HG02678 (cell line): ENCODE data around the gene CDKN1C.

Source experiments
- ATAC-seq: cut with Tn5 transposase; IDR thresholded peaks from one replicate; pipeline ENCODE4 v1.9.1; 2021; ENCODE audit warnings: mild to moderate bottlenecking, moderate library complexity; ENCODE audit not compliant: unreplicated experiment

The CDKN1C gene

DNA sequence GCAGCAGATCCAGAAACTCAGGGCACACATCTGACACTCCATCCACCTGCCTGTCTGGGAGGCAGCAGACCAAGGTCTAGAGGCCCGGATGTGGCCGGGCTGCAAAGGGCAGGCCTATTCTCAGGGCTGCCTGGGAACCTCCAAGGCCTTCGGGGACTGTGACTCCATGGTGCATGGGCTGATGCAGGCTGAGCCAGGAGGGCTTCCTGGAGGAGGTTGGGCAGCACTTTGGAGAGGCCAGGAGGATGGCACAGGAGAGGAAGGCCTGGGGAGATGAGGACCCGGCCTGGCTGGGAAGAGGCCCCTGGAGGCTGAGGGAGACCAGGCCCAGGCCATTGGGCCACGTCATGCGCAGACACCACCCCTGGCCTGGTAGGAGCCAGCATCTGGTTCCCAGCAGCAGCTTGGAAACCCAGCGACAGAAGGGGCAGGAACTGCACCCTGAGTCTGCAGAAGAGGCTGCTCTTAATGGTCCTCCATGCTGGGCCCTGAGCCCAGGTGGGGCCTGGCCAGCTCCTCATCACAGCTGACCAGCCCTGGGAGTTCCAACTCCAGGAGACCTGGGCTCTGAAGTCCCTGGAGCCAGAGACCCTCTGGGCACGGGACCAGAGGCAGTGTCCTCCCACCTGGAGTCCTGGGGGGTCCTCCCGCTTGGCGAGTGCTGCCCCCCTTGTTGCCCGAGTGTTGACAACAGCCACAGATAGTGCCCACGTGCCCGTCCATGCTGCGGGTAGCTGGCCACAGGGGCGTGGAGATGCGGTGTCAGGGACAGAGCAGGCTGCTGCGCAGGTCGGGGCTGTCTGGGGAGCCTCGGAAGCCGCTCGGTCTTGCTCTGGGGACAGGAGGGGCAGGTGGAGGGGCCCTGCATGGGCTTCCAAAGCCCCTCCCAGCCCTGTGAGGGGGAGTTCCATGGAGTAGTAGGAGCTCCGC lies 38.1 kb upstream of the CDKN1C start:
- no peak for ATAC-seq

DNA sequence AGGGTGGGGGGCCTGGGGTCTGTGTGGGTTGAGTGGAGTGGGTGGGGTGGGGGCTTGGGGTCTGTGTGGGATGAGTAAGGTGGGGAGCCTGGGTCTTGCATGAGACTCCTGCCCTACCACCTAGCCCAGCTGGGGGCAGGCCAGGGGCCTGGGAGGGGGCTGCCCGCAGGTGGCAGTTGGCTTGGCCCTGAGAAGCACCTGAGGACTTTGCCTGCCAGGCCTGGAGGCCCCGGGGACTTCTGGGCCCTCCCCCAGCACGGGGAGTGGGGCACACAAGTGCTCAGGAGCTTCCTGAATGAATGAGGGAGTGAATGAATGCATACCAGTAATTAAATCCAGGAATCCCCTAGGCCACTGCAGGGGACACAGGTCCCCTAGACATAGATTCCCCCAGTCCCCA lies 37.1 kb upstream of the CDKN1C start:
- ATAC-seq = no peak

DNA sequence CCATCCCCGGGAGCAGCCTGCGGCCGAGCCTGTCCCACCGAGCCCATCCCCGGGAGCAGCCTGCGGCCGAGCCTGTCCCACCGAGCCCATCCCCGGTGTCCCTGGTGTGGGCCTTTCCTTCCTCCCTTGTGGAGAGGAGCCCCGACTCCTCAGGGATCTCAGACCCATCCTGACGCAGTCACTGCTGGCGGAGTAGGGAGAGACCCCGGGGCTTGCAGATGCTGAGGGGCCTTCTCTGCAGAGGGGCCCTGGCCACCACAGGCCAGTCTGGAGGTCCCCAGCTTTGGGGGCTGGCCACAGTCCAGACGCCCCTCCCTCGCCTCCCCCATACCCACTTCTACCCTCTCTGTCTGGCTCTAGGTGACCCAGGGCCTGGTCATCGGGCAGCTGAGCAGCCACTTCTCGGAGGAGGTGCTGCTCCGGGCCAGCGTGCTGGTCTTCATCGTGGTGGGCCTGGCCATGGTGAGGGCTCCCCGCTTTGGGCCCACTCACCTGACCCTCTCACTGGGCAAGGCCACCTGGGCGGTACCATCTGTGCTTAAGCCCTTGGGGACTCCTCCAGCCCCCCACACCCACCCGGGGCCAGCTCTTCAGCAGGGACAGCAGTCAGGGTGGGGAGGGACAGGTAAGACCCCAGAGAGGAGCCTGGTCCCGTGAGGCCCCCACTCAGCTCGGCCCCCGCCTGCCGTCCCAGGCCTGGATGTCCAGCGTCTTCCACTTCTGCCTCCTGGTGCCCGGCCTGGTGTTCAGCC lies 36.3 kb upstream of the CDKN1C start:
- ATAC-seq = no peak

DNA sequence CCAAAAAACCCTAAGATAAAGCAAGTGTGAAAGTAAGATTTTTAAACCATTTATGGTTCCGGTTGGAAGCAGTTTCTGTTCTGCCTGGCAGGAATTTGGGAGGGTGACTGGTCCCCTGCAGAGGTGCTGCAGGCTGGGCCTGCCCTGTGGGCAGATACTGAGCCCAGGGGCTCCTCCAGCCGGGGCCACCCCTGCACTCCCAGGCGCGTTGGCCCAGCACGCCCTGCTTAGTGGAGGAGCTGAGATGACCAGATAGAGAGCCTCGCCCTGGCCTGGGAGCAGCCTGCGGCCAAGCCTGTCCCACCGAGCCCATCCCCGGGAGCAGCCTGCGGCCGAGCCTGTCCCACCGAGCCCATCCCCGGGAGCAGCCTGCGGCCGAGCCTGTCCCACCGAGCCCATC lies 35.7 kb upstream of the CDKN1C start:
- ATAC-seq = no peak

DNA sequence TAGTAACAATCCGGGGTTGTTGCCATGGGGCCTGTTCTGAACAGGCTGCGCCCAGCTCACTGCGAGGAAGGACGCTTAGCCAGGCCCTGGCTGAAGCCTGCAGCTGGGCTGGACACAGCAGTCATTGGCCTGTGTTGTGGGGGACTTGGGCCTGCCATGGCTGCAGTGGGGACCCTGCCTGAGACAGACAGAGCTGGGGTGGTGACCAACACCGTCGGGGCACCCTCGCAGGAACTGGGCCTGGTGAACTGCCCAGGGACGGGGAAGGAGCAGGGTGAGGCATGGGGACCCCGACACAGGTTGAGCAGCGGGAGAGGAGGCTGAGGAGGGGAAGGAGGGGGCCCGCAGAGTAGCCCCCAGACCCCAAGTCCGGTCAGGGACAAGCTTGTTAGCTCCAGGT lies 34.8 kb upstream of the CDKN1C start:
- ATAC-seq = no peak

DNA sequence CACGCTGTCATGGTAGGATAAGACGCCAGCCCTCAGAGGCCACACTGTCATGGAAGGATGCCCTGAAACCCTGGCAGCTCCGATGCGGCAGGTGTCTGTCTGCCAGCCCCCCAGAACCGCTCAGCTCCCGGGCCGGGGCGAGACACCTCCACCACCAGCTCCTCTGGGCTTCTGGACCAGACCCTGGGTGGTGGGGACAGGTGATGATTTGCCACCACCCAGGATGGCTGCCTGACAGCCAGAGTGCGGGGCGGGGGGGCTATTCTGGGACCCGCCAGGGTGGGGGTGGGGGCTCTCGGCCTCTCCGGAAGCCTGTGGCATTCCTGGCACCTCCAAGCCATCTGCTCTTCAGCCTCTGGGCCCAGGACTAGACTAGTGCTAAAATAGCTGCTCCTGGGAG lies 34.3 kb upstream of the CDKN1C start:
- no peak for ATAC-seq

DNA sequence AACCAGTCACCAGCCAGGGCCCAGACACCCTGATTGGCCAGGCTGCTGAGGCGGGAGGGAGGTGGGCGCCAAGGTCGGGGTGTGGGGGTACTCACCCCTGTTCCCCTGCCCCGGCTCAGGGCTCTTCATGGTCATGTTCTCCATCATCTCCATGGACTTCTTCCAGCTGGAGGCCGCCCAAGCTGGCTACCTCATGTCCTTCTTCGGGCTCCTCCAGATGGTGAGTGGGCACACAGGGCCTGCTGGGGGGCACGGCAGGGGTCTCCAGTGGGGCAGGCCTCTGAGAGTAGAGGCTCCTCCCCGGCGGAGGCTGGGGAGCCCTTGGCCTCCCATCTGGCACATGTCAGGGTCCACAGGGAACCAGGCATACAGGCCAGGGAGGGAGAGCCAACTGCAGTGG lies 33.6 kb upstream of the CDKN1C start:
- no peak for ATAC-seq

DNA sequence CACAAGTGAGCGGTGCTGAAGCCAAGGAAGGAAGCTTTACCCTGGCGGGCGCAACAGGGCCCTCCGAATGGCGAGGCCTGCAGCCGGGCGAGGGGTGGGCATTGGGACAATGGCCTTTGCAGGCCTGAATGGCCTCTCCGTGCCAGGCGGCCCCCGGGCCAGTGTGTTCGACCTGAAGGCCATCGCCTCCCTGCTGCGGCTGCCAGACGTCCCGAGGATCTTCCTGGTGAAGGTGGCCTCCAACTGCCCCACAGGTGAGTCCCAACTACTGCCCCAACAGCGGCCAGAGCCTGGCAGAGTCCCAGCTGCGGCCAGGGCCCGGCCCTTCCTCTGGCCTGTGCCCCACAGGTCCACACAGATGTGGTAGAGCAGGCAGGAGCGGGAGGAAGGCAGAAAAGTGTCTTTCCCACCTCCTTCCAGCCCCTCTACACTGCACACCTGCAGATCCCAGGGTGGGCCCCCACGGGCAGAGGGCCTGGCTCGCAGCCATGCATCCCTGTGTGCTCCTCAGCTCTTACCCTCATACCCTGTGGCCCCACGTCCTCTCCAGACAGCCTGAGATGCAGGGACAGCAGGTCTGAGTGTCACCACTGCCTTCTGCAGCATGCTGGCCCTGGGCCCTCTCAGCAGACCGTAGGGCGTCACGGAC lies 32.4 kb upstream of the CDKN1C start:
- no peak for ATAC-seq

DNA sequence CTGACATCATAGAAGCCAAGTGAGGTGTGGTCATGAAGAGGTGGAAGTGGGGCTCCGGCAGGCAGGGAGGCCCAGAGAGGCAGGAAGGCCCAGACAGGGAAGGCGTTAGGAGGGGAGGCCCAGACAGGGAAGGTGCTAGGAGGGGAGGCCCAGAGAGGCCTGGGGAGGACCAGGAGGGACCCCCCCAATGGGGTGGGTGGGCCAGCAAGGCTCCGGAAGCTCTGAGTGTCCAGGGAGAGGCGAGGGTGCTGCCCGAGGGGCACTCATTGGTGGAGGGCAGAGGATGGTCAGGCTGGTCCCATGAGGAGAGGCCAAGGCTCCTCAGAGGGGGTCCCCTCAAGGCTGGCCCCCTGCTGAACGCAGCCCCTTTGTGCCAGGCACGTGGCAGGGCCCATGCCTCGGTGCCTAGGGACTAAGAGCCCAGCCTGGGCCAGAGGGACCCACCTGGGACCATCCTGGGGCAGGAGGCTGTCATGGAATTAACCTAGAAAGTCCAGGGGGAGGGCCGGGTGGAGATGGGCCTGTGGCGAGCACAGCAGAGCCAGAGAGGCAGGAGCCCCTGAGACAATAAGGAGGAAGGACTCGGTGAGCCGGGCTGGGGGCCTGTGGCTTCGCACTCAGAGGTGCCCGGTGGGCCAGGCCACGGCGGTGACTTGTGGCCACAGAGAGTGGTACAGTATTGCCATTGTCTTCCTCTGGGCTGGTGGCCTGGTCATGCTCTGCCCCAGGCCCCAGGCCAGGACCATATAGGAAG lies 31.5 kb upstream of the CDKN1C start:
- no peak for ATAC-seq

DNA sequence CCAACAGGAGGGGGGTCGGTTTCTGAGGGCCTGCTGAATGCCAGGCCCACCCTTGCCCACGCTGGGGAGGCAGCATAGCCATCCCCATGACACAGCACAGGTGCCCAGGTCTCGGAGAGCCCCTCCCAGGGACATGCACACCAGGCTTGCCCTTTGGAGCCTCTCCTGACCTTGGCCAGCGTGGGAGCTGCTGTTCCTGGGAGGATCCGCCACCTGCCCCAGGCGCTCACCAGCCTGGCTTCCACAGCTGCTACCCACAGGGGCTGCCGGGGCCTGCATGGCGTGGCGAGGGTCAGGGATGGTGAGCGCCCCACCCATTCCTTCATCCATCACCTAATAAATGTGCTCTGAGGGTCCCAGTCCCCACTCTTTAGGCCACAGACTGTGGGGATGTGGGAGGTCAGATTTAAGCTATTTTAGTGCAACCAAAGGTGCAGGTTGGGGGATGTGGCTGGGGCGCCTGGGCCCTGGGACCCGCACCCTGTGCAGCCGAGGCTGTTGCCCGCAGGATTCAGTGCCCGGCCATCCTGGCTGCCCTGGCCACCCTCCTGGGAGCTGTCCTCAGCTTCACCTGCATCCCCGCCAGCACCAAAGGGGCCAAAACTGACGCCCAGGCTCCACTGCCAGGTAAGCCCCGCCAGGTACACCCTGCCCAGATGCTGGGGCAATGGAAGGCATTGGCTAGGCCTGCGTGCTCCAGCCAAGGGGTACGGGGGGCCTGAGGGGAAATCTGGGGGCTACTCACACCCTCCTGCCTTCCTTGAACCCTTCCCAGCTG lies 30.7 kb upstream of the CDKN1C start:
- no peak for ATAC-seq

DNA sequence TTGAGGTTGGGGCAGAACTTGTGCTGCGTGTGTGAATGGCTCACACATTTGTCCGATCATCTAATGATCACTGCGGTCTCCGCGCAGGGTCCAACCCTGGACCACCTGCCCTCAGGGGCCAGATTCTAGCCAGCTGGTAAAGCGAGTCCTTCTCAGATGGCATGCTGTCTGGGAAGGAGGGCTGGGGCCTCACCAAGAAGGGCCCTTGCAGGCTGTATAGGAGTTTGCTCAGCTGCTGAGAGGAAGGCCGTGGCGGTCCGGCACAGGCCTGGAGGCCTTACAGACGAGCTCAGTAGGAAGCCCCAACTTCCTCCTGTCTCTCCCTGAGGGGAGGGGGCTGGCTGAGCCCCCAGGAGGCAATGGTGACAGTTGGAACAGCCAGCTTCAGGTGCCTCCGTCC lies 29.9 kb upstream of the CDKN1C start:
- no peak for ATAC-seq

DNA sequence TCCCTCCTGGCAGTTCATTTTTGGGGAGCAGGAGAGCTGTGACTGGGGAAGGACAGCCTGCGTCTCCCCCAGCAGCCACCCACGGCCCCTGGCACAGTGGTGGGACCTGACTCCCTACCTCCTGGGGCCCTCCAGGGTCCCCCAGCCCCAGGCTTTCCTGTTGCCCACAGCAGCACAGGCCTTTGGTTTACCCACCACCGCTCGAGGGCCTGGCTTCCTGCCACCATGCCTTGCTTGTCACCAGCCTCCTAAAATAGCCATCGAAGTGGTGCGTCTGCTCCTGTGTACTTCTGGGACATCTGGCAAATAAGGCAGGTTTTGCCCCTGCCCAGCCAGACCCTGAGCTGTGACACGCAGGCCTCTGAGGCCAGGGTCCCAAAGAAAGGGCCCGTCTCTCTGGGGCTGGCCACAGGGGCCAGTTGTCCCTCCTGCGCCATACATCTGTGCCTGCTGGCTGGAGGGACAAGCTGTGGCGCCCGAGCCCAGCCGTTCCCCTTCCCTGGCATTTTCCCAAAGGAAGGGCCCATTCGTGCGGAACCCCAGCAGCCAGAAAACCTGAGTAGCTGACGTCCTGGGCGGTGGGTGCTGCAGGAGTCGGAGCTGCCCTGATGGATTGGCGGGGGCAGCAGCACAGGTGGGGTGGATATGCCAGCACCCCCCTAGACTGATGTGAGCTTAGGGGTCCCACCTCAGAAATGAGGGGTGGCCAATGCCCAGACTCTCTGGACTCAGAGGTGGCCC lies 29.1 kb upstream of the CDKN1C start:
- ATAC-seq = no peak

DNA sequence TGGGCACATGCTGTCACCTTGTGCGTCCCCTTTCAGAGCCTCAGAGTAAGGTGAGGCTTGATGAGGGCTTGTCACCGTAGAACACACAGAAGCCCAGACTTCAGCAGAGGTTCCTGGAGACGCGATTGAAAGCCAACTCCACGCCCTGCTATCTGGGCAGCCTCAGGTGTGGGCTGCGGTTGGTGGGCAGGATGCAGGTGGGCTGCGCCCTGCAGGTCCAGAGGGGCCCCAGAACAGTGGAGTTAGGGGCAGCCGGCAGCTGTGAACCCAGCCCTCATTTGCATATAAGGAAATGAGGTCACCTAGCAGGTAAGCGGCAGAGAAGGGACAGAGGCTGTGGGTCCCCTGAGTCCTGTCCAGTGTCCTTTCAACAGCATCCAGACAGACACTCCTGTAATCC lies 28.2 kb upstream of the CDKN1C start:
- no peak for ATAC-seq

DNA sequence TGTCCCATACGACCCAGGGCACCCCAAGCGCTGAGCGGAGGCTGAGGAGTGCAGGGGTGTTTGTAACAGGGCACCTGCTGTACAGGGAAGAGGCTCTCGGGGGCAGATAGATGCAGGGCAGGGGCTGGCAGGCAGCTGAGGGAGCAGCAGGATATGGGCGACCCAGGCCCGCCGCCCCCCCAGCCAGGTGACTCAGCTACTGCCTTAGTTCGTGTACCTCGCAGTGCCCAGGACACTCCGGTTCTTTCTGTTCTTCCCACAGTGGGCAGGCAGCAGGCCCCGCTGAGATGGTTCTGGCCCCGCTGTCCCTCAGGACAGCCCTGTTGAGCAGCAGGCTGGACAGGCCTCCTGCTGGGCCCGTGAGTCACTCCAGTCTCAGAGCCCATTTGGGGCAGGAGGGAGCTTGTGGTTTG lies 27.4 kb upstream of the CDKN1C start:
- no peak for ATAC-seq

DNA sequence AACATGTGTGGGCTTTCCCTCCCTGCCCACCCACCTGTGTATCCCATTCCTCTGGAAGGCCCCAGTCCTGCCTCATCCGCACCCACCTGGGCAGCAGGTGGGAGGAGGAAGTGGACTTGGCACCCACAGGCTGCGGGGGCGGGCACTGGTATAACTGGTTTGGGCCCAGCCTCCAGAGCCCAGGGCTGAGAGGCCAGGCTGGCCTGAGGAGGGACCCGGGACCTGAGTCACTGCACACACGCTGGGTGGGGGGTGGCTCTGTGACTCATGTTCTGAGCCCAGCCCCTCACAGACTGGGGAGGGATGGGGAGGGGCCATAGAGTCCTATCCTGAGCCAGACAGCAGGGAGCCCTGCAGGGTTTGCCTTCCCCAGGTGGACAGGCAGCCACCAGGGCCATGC lies 26.9 kb upstream of the CDKN1C start:
- no peak for ATAC-seq

DNA sequence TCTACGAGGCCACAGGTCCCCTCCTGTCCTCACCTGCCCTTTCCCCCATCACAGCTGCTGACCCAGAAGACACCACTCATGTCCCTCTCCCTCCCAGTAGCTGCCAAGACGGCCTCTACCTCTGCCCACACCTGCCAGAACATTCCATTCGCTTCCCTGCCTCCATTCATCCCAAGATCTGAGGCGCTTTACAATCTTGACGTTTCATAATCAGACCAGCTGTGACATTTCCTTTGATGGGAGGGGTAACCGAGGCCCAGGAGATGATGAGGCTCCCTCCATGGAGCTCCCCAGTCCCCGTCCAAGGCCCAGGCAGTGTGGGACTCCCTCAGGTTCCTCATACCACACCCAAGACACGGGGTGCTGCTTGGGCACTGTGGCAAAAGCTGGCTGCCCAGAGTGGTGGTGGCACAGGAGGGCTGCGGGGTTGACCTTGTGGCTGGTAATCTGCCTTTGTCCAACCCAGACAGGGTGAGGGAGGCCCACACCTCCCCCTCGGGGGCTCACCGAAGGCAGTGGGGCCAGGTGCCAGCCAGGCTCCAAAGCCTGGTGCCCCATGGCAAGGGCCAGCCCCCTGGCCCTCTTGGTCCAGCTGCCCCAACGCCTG lies 26.3 kb upstream of the CDKN1C start:
- ATAC-seq = no peak

DNA sequence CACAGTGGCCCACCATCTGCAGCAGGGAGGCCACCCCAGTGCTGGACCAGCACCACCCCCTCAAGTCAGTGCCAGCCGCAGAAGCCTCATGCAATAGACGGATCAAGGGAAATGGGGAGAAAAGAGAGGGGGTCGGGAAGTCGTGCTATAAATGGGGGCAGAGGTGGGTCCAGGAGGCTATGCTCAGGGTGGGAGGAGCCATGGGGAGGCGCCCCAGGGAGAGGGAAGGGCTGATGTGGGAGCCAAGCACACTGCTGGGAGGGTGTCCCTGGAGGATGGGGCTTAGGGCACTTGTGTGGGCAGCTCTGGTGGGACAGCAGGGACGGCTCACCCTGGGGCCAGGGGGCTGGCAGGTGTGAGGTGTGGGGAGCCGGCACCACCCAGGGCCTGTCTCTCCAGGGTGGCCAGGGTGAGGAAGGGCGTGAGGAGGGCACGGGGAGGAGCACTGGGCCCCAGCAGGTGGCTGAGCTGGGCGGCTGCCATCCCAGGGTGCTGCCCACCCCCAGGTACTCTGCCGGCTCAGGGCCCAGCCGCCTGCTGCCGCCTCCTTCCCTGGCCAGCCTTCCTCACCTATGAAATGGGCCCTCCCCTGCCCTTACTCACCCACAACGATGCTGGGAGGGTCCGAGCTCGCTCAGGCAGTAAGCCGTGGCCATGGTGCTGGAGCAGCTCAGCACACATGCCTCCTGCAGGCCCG lies 25.7 kb upstream of the CDKN1C start:
- ATAC-seq = no peak

DNA sequence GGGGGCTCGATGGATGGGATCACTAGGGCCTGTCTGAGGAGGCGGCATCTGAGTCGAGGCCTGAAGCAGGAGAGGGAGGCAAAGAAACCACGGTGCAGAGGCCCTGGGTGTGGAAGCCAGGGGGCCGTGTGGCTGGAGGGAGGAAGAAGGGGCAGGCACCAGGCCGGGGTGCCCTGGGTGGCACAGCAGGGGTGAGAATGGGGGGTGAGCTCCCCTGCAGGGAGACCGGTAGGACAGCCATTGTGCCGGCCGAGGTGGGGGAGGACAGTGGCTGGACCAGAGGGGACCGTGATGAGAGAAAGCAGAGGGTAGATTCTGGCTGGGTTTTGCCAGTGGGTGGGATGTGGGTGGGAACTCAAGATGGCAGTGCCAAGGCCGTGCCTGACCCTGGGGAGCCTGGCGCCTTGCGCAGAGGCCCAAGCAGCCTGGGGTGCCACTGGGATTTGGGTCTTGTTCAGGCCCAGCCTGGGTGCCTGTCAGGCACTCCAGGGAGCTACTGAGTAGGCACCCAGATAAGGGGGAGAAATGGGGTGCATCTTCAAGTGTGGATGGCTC lies 24.9 kb upstream of the CDKN1C start:
- no peak for ATAC-seq
